HCT116 (cell line): ENCODE results near the gene DDX39B. TPM values are rescaled to one million over a fixed set of nuclear protein-coding genes. Genes with fewer than 3 reads are reported as not detected.

Experiments
- ATAC-seq: fragments of 200-7000 bp; cut with Tn5 transposase; 2 replicates; pipeline ENCODE4 v1.9.1; 2020; ENCODE audit warnings: mild to moderate bottlenecking, moderate library complexity
- BruUV-seq: library from RNA; stranded (reverse); fragments of 400-500 nt; replicated peaks from 2 replicates; lab custom pipeline; 2021; lab: Mats Ljungman, UMichigan
- CTCF ChIA-PET: fragments of 300-600 bp; sonication (Branson Sonifier 250); formaldehyde crosslinking; loops from one replicate; lab custom pipeline; 2021; ENCODE audit warnings: antibody characterized with exemption; lab: Charles Lee
- POLR2A ChIA-PET: fragments of 300-600, 350-600 bp; sonication (Branson Sonifier 250); formaldehyde crosslinking; loops from one replicate; lab custom pipeline; 2021; ENCODE audit warnings: antibody characterized with exemption; lab: Charles Lee
- RAD21 ChIA-PET, 2 experiments: fragments of 300-600 bp; sonication (Branson Sonifier 250); formaldehyde crosslinking; loops; one replicate each; lab custom pipeline; 2023; ENCODE audit warnings: low total read pairs in 2 of 2; ENCODE audit not compliant: uncharacterized antibody in 2 of 2, unreplicated experiment in 2 of 2, low non-redundant PET in 1 of 2; lab: Charles Lee
- DNase-seq: peaks from one replicate; pipeline ENCODE4 v3.0.0-alpha.2; 2010; ENCODE audit warnings: low read depth, low spot score
- H2AFZ ChIP-seq: fragments of 200-600 bp; shearing (Covaris generic), sonication (generic); 2 replicates; pipeline ENCODE4 v1.6.1; 2017; ENCODE audit warnings: low read depth, mixed run types, mixed read lengths, antibody characterized with exemption, low read length; ENCODE audit not compliant: poor library complexity, severe bottlenecking
- H3K27ac ChIP-seq: 2 replicates; pipeline ENCODE4 v1.5.1; 2012; ENCODE audit warnings: low read depth, low read length
- H3K27me3 ChIP-seq: fragments of 200-600 bp; sonication (generic); 2 replicates; pipeline ENCODE4 v1.6.1; 2016; ENCODE audit warnings: mixed run types, low read length, mixed read lengths; ENCODE audit not compliant: insufficient read depth
- H3K36me3 ChIP-seq, 2 experiments: fragments of 200-500 bp in 1 of 2; fragments of 200-600 bp in 1 of 2; sonication (Bioruptor generic) in 1 of 2; sonication (generic) in 1 of 2; 2 replicates each; pipeline versions ENCODE4 v1.5.1 to v1.6.1; 2014 to 2016; ENCODE audit warnings: low read length in 2 of 2, inconsistent platforms in 1 of 2, mixed read lengths in 1 of 2, mixed run types in 1 of 2; ENCODE audit not compliant: insufficient read depth in 2 of 2, control insufficient read depth in 1 of 2
- H3K4me1 ChIP-seq, 2 experiments: fragments of 200-600 bp in 1 of 2; sonication (generic) in 1 of 2; 2 replicates each; pipeline versions ENCODE4 v1.5.1 to v1.6.1; 2012 to 2017; ENCODE audit warnings: low read length in 2 of 2, inconsistent platforms in 1 of 2, mild to moderate bottlenecking in 1 of 2, mixed read lengths in 1 of 2, mixed run types in 1 of 2, moderate library complexity in 1 of 2; ENCODE audit not compliant: insufficient read depth in 2 of 2, control insufficient read depth in 1 of 2
- H3K4me2 ChIP-seq: fragments of 200-600 bp; sonication (generic); 2 replicates; pipeline ENCODE4 v1.6.1; 2017; ENCODE audit warnings: mixed run types, low read length, mixed read lengths
- H3K4me3 ChIP-seq, 2 experiments: fragments of 200-600 bp in 1 of 2; sonication (generic) in 1 of 2; replicated peaks in 1 of 2; 2 replicates each; pipeline ENCODE4 v1.5.1; 2011 to 2016; ENCODE audit warnings: low read length in 2 of 2, control low read depth in 1 of 2, low read depth in 1 of 2, mild to moderate bottlenecking in 1 of 2, mixed read lengths in 1 of 2, mixed run types in 1 of 2
- H3K79me2 ChIP-seq: fragments of 200-600 bp; sonication (generic); 2 replicates; pipeline ENCODE4 v1.6.1; 2017; ENCODE audit warnings: mild to moderate bottlenecking, mixed run types, low read length, moderate library complexity, mixed read lengths; ENCODE audit not compliant: insufficient read depth
- H3K9ac ChIP-seq: fragments of 200-600 bp; sonication (generic); 2 replicates; pipeline ENCODE4 v1.6.1; 2016; ENCODE audit warnings: low read length, mixed read lengths
- H3K9me2 ChIP-seq: fragments of 200-600 bp; sonication (generic), shearing (Covaris generic); 2 replicates; pipeline ENCODE4 v1.6.1; 2017; ENCODE audit warnings: mixed run types, mild to moderate bottlenecking, moderate library complexity; ENCODE audit not compliant: insufficient read depth
- H3K9me3 ChIP-seq, 2 experiments: fragments of 200-500 bp in 1 of 2; fragments of 200-600 bp in 1 of 2; sonication (Bioruptor generic) in 1 of 2; sonication (generic) in 1 of 2; 2 replicates each; pipeline ENCODE4 v1.6.1; 2014 to 2017; ENCODE audit warnings: low read length in 2 of 2, mixed read lengths in 2 of 2, inconsistent platforms in 1 of 2, low read depth in 1 of 2, mild to moderate bottlenecking in 1 of 2, mixed run types in 1 of 2, moderate library complexity in 1 of 2; ENCODE audit not compliant: control insufficient read depth in 1 of 2, insufficient read depth in 1 of 2
- H4K20me1 ChIP-seq: fragments of 200-600 bp; sonication (generic), shearing (Covaris generic); 2 replicates; pipeline ENCODE4 v1.6.1; 2017; ENCODE audit warnings: mixed run types, mild to moderate bottlenecking, moderate library complexity; ENCODE audit not compliant: insufficient read depth
- CBX3 ChIP-seq: IDR thresholded peaks from 2 replicates; pipeline ENCODE4 v1.6.1; 2012; ENCODE audit warnings: low read depth
- EZH2 ChIP-seq: fragments of 200-600 bp; sonication (generic); IDR thresholded peaks from 2 replicates; pipeline ENCODE4 v1.6.1; 2017; ENCODE audit warnings: antibody characterized with exemption, mixed run types
- FOSL1 ChIP-seq: IDR thresholded peaks from 2 replicates; pipeline ENCODE4 v1.6.1; 2012; ENCODE audit warnings: low read depth
- POLR2AphosphoS5 ChIP-seq: IDR thresholded peaks from 2 replicates; pipeline ENCODE4 v1.6.1; 2011; ENCODE audit warnings: mild to moderate bottlenecking, low read depth, low read length, moderate library complexity
- SIN3A ChIP-seq: IDR thresholded peaks from 2 replicates; pipeline ENCODE4 v1.6.1; 2012; ENCODE audit warnings: low read depth
- SP1 ChIP-seq: IDR thresholded peaks from 2 replicates; pipeline ENCODE4 v1.6.1; 2012; ENCODE audit warnings: low read depth
- TCF7L2 ChIP-seq: IDR thresholded peaks from 2 replicates; pipeline ENCODE4 v1.7.0; 2011; ENCODE audit warnings: borderline replicate concordance, inconsistent platforms; ENCODE audit not compliant: insufficient read depth, insufficient read length; ENCODE audit errors: extremely low read depth
- ZFX ChIP-seq: fragments of 450-650 bp; IDR thresholded peaks from 2 replicates; pipeline ENCODE4 v1.6.1; 2017
- ZNF274 ChIP-seq: fragments of 200-500 bp; sonication (Bioruptor generic); IDR thresholded peaks from 2 replicates; pipeline ENCODE4 v1.6.1; 2014; ENCODE audit warnings: mild to moderate bottlenecking, low read depth, low read length, inconsistent platforms
- intact Hi-C: fragments of 100-400 bp; cut with micrococcal nuclease; formaldehyde crosslinking; loops from 2 replicates; pipeline ENCODE4 v1.10.0; 2022
- total RNA-seq: library from RNA; stranded (reverse); gene quantifications from one replicate; pipeline ENCODE4 v1.2.1, GENCODE V29; 2021; ENCODE audit not compliant: unreplicated experiment
- TF ChIP-seq, protein P1 (sequence below), 3 experiments: fragments of 200-600 bp in 1 of 3; sonication (generic) in 1 of 3; IDR thresholded peaks in 2 of 3; conservative IDR thresholded peaks in 1 of 3; 2 replicates each; pipeline ENCODE4 v1.5.1; 2012 to 2017; ENCODE audit warnings: low read depth in 2 of 3, low read length in 2 of 3, antibody characterized with exemption in 1 of 3, borderline replicate concordance in 1 of 3, control low read depth in 1 of 3, mild to moderate bottlenecking in 1 of 3, mixed read lengths in 1 of 3, mixed run types in 1 of 3, moderate library complexity in 1 of 3; ENCODE audit not compliant: insufficient read depth in 1 of 3
- TF ChIP-seq, protein P2 (sequence below): IDR thresholded peaks from 2 replicates; pipeline ENCODE4 v1.6.1; 2012
- TF ChIP-seq, protein P3 (sequence below): IDR thresholded peaks from 2 replicates; pipeline ENCODE4 v1.6.1; 2011; ENCODE audit warnings: mild to moderate bottlenecking, low read length, moderate library complexity; ENCODE audit not compliant: insufficient replicate concordance; ENCODE audit errors: extremely low read depth
- TF ChIP-seq, protein P4 (sequence below): IDR thresholded peaks from 2 replicates; pipeline ENCODE4 v1.6.1; 2012

DDX39B gene
- total RNA-seq, 1 experiment from 2014 or later = 545 TPM

DNA sequence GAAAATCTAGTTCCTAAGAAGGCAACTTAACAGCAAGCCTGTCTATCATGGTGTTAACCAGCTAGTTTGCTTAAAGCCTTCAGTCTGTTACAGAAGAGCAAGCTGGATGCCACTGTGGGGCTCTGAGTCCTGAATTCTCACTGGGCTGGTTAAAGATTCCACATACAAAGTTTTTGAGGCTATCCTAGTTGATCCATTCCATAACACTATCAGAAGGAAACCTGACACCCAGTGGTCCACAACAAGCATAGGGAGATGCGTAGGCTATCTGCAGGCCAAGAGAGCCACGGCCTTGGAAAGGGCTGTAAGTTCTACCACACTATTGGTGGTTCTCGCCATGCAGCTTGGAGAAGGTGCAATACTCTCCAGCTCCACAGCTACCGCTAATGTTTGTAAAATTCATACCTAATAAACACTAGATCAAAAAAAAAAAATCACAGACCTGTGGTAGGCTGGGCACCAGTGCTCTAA is 13.5 kb downstream of the DDX39B start (continued):
- TF ChIP-seq, protein P1, sequence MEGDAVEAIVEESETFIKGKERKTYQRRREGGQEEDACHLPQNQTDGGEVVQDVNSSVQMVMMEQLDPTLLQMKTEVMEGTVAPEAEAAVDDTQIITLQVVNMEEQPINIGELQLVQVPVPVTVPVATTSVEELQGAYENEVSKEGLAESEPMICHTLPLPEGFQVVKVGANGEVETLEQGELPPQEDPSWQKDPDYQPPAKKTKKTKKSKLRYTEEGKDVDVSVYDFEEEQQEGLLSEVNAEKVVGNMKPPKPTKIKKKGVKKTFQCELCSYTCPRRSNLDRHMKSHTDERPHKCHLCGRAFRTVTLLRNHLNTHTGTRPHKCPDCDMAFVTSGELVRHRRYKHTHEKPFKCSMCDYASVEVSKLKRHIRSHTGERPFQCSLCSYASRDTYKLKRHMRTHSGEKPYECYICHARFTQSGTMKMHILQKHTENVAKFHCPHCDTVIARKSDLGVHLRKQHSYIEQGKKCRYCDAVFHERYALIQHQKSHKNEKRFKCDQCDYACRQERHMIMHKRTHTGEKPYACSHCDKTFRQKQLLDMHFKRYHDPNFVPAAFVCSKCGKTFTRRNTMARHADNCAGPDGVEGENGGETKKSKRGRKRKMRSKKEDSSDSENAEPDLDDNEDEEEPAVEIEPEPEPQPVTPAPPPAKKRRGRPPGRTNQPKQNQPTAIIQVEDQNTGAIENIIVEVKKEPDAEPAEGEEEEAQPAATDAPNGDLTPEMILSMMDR (IDR thresholded peaks at IDR 0.05 in 2 of 3, conservative IDR thresholded peaks at IDR 0.05 in 1 of 3; ENCODE audit: borderline replicate concordance in 1 of 3, insufficient read depth in 1 of 3, low read depth in 2 of 3, low read length in 2 of 3) = no peak
- TF ChIP-seq ZNF274 (no peak), FOSL1 (no peak), ZFX (no peak), TCF7L2 (no peak), SIN3A (no peak)
- TF ChIP-seq, protein P2, sequence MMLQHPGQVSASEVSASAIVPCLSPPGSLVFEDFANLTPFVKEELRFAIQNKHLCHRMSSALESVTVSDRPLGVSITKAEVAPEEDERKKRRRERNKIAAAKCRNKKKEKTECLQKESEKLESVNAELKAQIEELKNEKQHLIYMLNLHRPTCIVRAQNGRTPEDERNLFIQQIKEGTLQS = no peak
- TF ChIP-seq, protein P3, sequence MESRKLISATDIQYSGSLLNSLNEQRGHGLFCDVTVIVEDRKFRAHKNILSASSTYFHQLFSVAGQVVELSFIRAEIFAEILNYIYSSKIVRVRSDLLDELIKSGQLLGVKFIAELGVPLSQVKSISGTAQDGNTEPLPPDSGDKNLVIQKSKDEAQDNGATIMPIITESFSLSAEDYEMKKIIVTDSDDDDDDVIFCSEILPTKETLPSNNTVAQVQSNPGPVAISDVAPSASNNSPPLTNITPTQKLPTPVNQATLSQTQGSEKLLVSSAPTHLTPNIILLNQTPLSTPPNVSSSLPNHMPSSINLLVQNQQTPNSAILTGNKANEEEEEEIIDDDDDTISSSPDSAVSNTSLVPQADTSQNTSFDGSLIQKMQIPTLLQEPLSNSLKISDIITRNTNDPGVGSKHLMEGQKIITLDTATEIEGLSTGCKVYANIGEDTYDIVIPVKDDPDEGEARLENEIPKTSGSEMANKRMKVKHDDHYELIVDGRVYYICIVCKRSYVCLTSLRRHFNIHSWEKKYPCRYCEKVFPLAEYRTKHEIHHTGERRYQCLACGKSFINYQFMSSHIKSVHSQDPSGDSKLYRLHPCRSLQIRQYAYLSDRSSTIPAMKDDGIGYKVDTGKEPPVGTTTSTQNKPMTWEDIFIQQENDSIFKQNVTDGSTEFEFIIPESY = no peak

DNA sequence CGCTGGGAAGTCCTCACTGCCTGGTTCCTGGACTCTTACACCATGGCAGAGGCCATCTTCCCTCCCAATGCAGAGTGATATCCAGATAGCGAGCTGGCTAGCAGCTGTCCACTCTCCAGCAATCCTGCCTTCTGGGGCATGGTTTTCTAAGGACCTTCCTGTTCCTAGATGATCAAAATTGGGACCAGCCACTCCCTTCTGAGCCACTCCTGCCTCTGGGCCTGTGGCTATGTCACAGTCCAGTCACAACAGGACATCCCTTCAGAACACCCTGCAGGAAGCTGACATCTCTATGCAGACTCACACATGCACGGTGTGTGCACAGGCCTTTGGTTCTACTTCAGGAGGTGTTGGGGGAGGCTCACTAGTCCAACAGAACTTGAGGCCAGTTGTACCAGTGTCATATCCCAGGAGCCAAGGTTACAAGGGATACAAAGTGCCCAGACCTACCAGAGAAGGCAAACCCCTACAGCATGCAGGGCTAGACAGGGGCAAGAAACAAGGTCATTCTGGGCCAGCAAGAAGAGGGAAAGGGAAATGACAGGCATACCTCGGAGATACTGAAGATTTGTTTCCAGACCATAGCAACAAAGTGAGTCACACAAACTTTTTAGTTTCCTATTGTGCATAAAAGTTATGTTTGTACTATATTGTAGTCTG is 15.7 kb downstream of the DDX39B start:
- Histone ChIP-seq H3K27me3 (no peaks in the 10 kb centered on the region), H3K9me3 (no peaks in the 10 kb centered on the region), H3K79me2 (no peaks in the 10 kb centered on the region), H3K4me2 (no peak overlapping the region), H3K9me2 (no peaks in the 10 kb centered on the region), H3K9ac (no peak overlapping the region), H3K4me3 (no peak overlapping the region), H4K20me1 (0 out of 2 replicates have a peak, but pooled peaks cover 9% of the 10 kb centered on the region), H3K4me1 (no peaks in the 10 kb centered on the region; a peak in 1 of 4 replicates), H3K27ac (no peak overlapping the region), H3K36me3 (peaks cover 7 to 9% of the 10 kb centered on the region in 2 experiments; a peak in 2 of 4 replicates), H2AFZ (no peak overlapping the region)
- CTCF ChIA-PET = no interaction called here
- BruUV-seq = no TSS peak
- intact Hi-C loops = no loop called here
- no peak for ATAC-seq
- RAD21 ChIA-PET = no interaction called here
- POLR2A ChIA-PET = interaction anchor here (1.9 kb wide), 1 partner anchor 15 kb away, joined by 4 read pairs; the partner anchor contains the start of gene DDX39B
- TF ChIP-seq ZFX (no peak), TCF7L2 (no peak), POLR2AphosphoS5 (no peak), EZH2 (no peak), CBX3 (no peak), SIN3A (no peak), SP1 (no peak)
- TF ChIP-seq, protein P1 (IDR thresholded peaks at IDR 0.05 in 2 of 3, conservative IDR thresholded peaks at IDR 0.05 in 1 of 3; ENCODE audit: borderline replicate concordance in 1 of 3, insufficient read depth in 1 of 3, low read depth in 2 of 3, low read length in 2 of 3) = no peak
- TF ChIP-seq, protein P4, sequence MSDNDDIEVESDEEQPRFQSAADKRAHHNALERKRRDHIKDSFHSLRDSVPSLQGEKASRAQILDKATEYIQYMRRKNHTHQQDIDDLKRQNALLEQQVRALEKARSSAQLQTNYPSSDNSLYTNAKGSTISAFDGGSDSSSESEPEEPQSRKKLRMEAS = no peak
- TF ChIP-seq, protein P2 = no peak
- DNase-seq = no peak
